ENCODE measurements around the gene TIMP2. TPM values are rescaled to one million over a fixed set of nuclear protein-coding genes. Genes with fewer than 3 reads are reported as not detected.
"Not testable (repeated sequence)": the region's sequence is repeated elsewhere in the genome, so short reads cannot be mapped to it uniquely, and the experiment has no call there.

TIMP2 gene
- total RNA-seq, 1 experiment from 2014 or later = 13.9 TPM

GRCh38 chr17:78872486-78872885 lies 52.7 kb downstream of the TIMP2 start:
- Histone ChIP-seq H3K27me3 (ENCODE audit: control insufficient read depth, insufficient read depth, low read length) (no peaks in the 10 kb centered on the region), H3K36me3 (replicated peaks; ENCODE audit: control insufficient read depth, insufficient read depth, low read length) (peaks cover 1% of the 10 kb centered on the region), H3K4me3 (ENCODE audit: insufficient read depth, low read depth, low read length) (no peak overlapping the region)
- DNase-seq = no peak

- Histone ChIP-seq H3K4me3 (ENCODE audit: insufficient read depth, low read depth, low read length) (no peak overlapping the region), H3K36me3 (replicated peaks; ENCODE audit: control insufficient read depth, insufficient read depth, low read length) (peaks cover 1% of the 10 kb centered on the region), H3K27me3 (ENCODE audit: control insufficient read depth, insufficient read depth, low read length) (no peaks in the 10 kb centered on the region)
- DNase-seq = no peak
These were observed 54.6 kb downstream of the TIMP2 start for GRCh38 chr17:78870621-78871020.

- Histone ChIP-seq H3K27me3 (ENCODE audit: control insufficient read depth, insufficient read depth, low read length) (no peaks in the 10 kb centered on the region), H3K36me3 (replicated peaks; ENCODE audit: control insufficient read depth, insufficient read depth, low read length) (peaks cover 1% of the 10 kb centered on the region), H3K4me3 (ENCODE audit: insufficient read depth, low read depth, low read length) (no peak overlapping the region)
- no peak for DNase-seq
These were observed 56.8 kb downstream of the TIMP2 start for GRCh38 chr17:78868391-78868790.

GRCh38 chr17:78867046-78867445 lies 58.1 kb downstream of the TIMP2 start:
- not testable (repeated sequence) for H3K27me3 ChIP-seq (ENCODE audit: control insufficient read depth, insufficient read depth, low read length); DNase-seq; H3K4me3 ChIP-seq (ENCODE audit: insufficient read depth, low read depth, low read length); H3K36me3 ChIP-seq (replicated peaks; ENCODE audit: control insufficient read depth, insufficient read depth, low read length)

GRCh38 chr17:78865682-78866390 lies 59.4 kb downstream of the TIMP2 start:
- DNase-seq = peak; percentile 88
- Histone ChIP-seq H3K27me3 (ENCODE audit: control insufficient read depth, insufficient read depth, low read length) (no peaks in the 10 kb centered on the region), H3K36me3 (replicated peaks; ENCODE audit: control insufficient read depth, insufficient read depth, low read length) (no peaks in the 10 kb centered on the region; the same call in 1 of the 2 replicates), H3K4me3 (ENCODE audit: insufficient read depth, low read depth, low read length) (no peak overlapping the region)

GRCh38 chr17:78864117-78864516 lies 61.1 kb downstream of the TIMP2 start:
- Histone ChIP-seq H3K4me3 (ENCODE audit: insufficient read depth, low read depth, low read length) (no peak overlapping the region), H3K27me3 (ENCODE audit: control insufficient read depth, insufficient read depth, low read length) (no peaks in the 10 kb centered on the region), H3K36me3 (replicated peaks; ENCODE audit: control insufficient read depth, insufficient read depth, low read length) (no peaks in the 10 kb centered on the region; the same call in 1 of the 2 replicates)
- no peak for DNase-seq

GRCh38 chr17:78862073-78863023 lies 62.8 kb downstream of the TIMP2 start:
- no peak for DNase-seq
- Histone ChIP-seq H3K4me3 (ENCODE audit: insufficient read depth, low read depth, low read length) (no peak overlapping the region), H3K36me3 (replicated peaks; ENCODE audit: control insufficient read depth, insufficient read depth, low read length) (no peaks in the 10 kb centered on the region; the same call in 1 of the 2 replicates)

GRCh38 chr17:78861229-78861628 lies 64.0 kb downstream of the TIMP2 start:
- no peak for DNase-seq
- no peaks in the 10 kb centered on the region for H3K27me3 ChIP-seq (ENCODE audit: control insufficient read depth, insufficient read depth, low read length)
- no peaks in the 10 kb centered on the region for H3K36me3 ChIP-seq (replicated peaks; ENCODE audit: control insufficient read depth, insufficient read depth, low read length)
- no peak overlapping the region for H3K4me3 ChIP-seq (ENCODE audit: insufficient read depth, low read depth, low read length)

More at GRCh38 chr17:78862073-78863023, 62.8 kb downstream of the TIMP2 start:
- H3K27me3 ChIP-seq (ENCODE audit: control insufficient read depth, insufficient read depth, low read length) = no peaks in the 10 kb centered on the region

GRCh38 chr17:78859051-78859450 lies 66.1 kb downstream of the TIMP2 start:
- DNase-seq = no peak
- Histone ChIP-seq H3K36me3 (replicated peaks; ENCODE audit: control insufficient read depth, insufficient read depth, low read length) (no peaks in the 10 kb centered on the region), H3K4me3 (ENCODE audit: insufficient read depth, low read depth, low read length) (no peak overlapping the region), H3K27me3 (ENCODE audit: control insufficient read depth, insufficient read depth, low read length) (no peaks in the 10 kb centered on the region)

GRCh38 chr17:78857266-78857665 lies 67.9 kb downstream of the TIMP2 start:
- Histone ChIP-seq H3K36me3 (replicated peaks; ENCODE audit: control insufficient read depth, insufficient read depth, low read length) (no peaks in the 10 kb centered on the region), H3K27me3 (ENCODE audit: control insufficient read depth, insufficient read depth, low read length) (no peaks in the 10 kb centered on the region), H3K4me3 (ENCODE audit: insufficient read depth, low read depth, low read length) (no peak overlapping the region)
- DNase-seq = no peak

GRCh38 chr17:78855561-78856165 lies 69.5 kb downstream of the TIMP2 start:
- Histone ChIP-seq H3K27me3 (ENCODE audit: control insufficient read depth, insufficient read depth, low read length) (no peaks in the 10 kb centered on the region), H3K36me3 (replicated peaks; ENCODE audit: control insufficient read depth, insufficient read depth, low read length) (no peaks in the 10 kb centered on the region), H3K4me3 (ENCODE audit: insufficient read depth, low read depth, low read length) (no peak overlapping the region)
- peak; percentile 45 for DNase-seq

- H3K4me3 ChIP-seq (ENCODE audit: insufficient read depth, low read depth, low read length) = no peak overlapping the region
- H3K27me3 ChIP-seq (ENCODE audit: control insufficient read depth, insufficient read depth, low read length) = no peaks in the 10 kb centered on the region
- no peak for DNase-seq
- no peaks in the 10 kb centered on the region for H3K36me3 ChIP-seq (replicated peaks; ENCODE audit: control insufficient read depth, insufficient read depth, low read length)
These were observed 70.7 kb downstream of the TIMP2 start for GRCh38 chr17:78854508-78854907.

- H3K36me3 ChIP-seq (replicated peaks; ENCODE audit: control insufficient read depth, insufficient read depth, low read length) = no peaks in the 10 kb centered on the region
- H3K27me3 ChIP-seq (ENCODE audit: control insufficient read depth, insufficient read depth, low read length) = no peaks in the 10 kb centered on the region
- no peak overlapping the region for H3K4me3 ChIP-seq (ENCODE audit: insufficient read depth, low read depth, low read length)
- DNase-seq = no peak
These were observed 71.2 kb downstream of the TIMP2 start for GRCh38 chr17:78853926-78854394.

GRCh38 chr17:78852709-78853121 lies 72.5 kb downstream of the TIMP2 start:
- H3K4me3 ChIP-seq (ENCODE audit: insufficient read depth, low read depth, low read length) = no peak overlapping the region
- DNase-seq = peak; percentile 74
- H3K27me3 ChIP-seq (ENCODE audit: control insufficient read depth, insufficient read depth, low read length) = no peaks in the 10 kb centered on the region
- no peaks in the 10 kb centered on the region for H3K36me3 ChIP-seq (replicated peaks; ENCODE audit: control insufficient read depth, insufficient read depth, low read length)
